NCI-H2196 treated with DMSO at 0.1 percent for 48 hours (cell line): ENCODE data around the gene COX17.
"Not testable (repeated sequence)": the region's sequence is repeated elsewhere in the genome, so short reads cannot be mapped to it uniquely, and the experiment has no call there.

Experiments used
- DNase-seq: peaks from one replicate; lab custom pipeline; 2025; ENCODE audit not compliant: unreplicated experiment; lab: John Stamatoyannopoulos, UW

The COX17 gene, protein sequence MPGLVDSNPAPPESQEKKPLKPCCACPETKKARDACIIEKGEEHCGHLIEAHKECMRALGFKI

DNA sequence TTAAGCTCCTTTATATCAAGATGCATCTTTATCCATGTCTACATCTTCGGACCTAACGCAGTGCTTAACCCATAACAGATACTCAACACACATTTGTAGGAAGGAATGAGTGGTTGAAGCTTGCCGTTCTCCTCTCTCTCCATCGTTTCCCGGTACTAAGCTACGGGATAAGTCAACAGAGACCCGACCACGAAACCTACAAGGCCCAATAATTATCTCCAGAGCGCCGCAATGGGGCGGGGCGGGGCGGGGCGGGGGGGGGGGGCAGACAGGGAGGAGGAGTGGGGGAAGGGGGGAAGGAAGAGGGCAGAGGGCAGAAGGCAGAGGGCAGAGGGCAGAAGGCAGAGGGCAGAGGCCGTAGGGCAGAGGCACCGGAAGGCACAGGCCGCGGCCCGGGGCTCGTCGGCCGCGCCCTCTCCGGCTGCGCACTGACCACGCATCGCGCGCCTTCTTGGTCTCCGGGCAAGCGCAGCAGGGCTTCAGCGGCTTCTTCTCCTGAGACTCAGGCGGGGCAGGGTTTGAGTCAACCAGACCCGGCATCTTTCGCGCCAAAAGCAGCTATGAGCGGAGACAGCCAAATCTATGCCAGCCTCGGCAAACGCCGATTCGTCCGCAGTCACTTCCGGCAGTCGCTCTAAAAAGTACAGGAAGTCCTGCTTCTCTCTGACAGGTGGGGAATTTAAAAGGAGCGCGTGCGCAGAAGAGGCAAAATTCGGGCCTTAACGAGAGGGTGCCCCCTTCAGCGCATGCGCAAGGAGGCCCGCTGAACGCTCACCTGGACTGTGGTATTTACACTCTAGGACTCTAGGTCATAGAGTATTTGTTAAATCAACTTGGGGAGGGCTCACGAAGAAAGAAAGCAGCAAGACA, at the start of gene COX17:
COX17 (minus strand) TSS at position 636 of the 870 bp plus-strand sequence; CDS start at position 540, 96 bp downstream.
- peak; percentile 100 for DNase-seq

DNA sequence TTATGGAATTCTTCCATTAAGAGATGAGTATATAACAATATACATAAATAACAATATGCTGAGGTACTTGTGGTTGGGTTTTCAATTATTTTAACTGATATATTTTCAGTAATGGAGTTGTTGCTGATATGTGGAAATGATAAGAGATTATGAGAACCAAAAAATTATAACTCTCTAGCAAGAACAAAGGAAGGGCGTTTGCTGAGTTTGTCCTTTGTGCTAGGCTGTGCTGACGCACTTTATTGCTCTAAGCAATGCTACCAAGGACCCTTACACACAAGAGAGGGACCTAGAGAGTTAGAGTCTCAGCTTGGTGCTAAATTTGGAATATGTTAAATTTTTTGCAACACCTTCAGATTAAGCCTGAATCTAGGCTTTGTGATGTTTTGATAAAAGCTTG, 49.7 kb upstream of the COX17 start:
- no peak for DNase-seq

DNA sequence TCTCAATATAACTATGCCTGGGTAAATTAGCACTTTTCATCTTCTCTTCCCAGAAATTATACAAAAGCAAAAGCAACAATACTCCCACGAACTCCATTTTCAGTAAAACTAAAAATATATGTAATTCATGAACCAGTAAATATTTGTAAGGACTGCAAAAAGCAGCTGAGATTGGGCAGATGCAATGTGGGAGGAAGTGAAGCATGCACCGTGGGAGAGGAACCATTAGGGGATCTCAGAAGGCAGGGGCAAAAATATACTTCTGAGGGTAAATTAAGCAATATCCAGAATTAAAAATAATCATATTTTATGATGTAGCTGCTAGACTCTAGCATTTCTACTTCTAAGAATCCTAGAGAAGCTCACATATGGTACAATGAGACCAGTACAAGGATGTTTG, 45.8 kb upstream of the COX17 start:
- no peak for DNase-seq

DNA sequence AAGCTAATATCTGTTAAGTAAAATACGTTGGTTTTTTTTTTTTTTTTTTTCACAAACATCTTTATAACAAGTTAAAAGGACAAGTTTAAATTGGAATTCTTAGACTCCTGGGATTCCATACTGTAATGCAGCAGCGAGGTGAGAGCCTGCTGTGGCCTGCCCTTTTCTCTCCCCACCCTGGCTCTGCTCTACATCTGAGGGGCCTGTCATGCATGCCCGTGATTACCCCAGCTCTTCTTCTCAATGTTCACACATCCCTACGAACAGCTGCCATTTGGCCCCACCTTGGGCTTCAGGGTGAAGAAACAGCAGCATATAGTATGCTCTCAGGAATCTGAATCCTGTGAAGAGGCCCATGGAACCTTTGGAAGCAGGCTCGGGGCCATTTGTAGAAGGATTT, 40.3 kb upstream of the COX17 start:
- no peak for DNase-seq

DNA sequence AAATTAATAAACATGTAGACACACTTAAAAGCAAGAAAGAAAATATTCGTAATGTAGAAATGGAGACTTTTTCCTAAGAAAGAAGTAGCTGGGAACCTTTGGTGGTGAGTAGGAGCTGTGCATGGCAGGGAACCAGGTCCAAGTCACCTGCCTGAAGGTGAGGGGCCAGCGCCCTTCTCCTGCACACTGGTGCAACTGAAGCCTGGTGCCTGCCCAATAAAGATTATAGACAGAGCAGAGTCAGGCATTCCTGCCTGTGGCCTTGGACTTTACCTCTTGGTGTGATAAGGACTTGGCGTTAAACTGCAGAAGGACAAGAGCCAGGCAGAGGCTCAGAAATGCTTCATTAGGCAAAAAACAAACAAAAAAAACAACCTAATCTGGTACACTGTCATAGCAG, 39.8 kb upstream of the COX17 start:
- DNase-seq: no peak

DNA sequence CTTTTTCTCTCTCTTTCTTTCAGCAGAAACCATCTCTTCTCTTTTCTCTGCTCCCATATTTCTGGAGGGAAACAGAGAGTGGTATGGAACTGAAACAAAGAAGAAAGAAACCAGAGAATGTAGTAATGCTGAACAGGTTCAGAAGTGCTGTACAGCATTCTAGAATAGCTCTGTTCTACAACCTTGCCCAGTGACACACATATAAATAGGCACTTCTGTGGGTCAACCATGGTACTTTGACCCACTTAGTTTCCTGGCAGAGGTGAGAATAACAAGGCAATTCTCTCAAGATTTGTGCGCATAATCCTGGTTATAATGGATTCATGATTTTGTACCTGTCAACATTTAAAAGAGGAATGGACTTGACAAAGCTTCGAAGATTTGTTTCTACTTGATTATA, 37.9 kb upstream of the COX17 start:
- DNase-seq: no peak

DNA sequence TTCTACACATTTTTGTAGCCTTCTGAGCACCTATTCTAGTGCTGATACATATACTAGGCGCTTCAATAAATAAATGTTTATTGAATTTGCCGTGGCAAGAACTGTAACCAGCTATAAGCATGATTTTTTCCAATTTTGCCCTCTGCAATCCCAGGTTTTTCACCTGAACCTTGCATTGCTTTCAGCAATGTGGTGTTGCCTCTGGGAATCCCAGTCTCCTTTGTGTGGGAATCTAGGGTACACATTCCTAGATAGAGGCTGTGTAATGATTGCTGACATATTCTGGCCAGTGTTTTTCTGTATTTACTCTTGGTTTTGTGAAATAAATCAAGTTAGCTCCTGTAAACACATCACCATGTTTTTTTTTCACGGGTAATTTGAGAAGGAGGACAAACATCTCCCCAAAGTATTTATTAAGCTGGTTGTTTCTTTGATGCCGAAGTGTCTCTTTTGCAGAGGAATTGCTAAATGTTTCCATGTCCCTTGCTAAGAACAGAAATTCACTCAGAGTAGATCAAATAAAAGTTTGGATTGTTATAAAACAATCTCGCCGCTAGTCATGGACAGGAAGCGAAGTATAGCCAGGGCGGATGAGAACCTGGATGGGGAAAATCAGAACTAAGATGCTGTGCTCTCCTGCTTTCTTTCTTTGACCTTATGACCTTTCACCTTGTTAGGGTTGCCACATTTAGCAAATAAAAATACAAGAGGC, 26.8 kb upstream of the COX17 start:
- no peak for DNase-seq

DNA sequence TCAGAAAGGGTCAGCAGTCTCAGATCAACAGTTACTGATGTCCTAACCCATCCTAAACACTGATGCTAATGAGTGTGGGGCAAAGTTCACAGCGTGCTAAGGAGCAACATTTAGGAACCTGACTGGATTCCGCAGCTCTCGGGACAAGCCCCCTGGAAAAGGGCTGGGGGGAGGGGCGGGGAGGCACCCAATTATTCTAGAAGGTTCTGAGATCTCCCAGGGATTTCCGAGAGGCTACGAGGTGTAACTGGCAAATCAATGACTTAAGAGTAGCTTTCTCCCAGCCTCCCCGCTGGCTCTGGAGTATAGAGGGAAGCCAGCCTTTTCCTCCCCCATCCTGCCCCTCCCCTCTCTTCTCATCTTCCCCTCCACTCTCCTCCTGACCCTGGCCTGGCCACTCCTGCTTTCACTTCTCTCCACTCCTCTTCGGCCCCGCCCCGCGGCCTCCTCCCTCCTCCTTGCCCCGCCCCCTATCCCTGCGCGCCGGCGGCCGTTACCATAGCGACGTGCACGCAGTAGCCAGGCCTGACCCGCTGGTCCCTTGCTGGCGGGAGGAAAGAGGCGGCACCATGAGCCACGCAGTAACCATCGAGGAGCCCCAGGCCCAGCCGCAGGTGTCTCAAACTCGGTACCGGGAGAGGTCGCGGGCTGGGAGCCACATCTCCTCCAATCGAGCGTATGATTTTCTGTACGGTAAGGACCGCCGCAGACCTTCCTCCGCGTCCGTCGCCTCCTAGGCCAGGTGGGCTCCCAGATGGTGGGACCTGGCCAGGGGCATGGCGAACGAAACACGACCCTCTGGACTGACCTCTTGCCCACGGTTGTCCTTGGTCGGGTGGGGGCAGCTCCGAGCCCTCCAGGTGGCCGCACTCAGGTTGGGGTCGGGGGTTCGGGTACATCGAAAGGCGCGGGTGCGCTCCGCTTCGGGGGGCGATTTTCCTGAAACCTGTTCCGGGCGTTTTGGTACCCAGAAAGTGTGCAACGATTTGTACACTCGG, 25.6 kb upstream of the COX17 start, which contains the start of gene CFAP91:
CFAP91 (plus strand) TSS at position 493 of the 998 bp plus-strand sequence; CDS start at position 570, 77 bp downstream.
- DNase-seq: peak; percentile 99

DNA sequence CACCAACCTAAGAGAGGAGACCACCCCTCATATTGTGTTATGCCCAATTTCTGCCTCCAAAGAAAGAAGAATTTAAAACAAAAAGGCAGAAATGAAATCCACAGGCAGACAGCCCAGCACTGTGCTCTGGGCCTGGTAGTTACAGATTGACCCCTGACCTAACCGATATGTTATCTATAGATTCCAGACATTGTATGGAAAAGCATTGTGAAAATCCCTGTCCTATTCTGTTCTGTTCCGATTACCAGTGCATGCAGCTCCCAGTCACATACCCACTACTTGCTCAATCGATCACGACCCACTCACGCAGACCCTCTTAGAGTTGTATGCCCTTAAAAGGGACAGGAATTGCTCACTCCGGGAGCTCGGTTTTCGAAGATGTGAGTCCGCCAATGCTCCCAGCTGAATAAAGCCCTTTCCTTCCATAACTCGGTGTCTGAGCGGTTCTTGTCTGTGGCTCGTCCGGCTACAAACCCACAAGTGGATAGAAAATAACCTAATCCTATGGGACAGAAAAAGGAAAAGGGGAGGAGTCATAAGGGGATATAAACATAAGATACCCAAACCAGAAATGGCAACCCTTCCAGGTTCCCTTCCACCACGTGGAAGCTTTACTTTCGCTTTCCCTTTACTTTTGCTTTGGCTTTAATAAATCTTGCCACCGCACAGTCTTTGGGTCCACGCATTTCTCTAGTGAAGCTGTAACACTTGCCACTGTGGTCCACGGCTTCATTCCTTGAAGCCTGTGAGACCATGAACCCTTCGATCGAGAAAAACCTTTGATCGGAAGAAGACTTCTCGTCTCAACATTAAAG, 23.9 kb upstream of the COX17 start:
- no peak for DNase-seq

DNA sequence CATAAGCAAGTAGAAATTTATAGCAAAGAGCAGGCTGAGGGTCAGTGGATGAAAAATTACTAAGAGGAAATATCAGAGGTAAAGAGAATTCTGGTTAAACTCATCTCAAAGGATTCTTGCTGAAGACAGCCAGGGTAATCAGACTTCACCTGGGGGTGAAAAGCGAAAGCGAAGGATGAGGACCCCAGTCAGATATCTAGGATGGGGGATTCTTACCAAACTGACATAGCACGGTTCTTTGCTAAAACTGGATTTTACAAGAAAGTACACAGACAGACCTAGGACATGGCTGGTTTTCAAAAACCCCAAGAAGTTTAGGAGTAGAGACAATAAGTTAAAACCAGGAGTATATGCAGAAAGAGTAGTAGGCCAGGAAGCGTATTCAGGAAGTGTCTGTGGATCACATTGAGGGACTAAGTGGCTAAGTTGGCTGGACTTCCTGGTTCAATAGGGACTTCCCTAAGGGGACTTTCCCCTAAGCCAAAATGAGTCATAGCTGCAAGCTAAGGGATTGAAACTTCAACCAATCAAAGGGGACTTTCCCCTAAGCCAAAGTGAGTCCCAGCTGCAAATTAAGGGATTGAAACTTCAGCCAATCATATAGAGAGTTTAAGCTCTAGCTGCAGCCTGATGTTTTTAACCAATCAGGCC, 23.2 kb upstream of the COX17 start:
- peak; percentile 24 for DNase-seq

DNA sequence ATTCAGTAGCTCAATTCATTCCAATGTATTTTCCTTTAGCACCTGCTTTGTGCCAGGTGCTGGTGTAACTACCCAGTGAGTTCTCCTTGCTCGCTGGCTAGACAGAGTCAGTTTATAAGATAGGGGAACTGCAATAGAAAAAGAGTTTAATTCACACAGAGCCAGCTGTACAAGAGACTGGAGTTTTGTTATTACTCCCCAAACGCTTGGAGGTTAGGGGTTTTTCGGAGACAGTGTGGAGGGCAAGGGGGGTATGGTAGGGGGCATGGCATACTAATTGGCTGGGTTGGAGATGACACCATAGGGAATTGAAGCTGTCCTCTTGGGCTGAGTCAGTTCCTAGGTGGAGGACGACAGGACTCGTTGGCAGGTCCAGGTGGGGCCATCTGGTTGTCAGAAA, 20.2 kb upstream of the COX17 start:
- DNase-seq: no peak

DNA sequence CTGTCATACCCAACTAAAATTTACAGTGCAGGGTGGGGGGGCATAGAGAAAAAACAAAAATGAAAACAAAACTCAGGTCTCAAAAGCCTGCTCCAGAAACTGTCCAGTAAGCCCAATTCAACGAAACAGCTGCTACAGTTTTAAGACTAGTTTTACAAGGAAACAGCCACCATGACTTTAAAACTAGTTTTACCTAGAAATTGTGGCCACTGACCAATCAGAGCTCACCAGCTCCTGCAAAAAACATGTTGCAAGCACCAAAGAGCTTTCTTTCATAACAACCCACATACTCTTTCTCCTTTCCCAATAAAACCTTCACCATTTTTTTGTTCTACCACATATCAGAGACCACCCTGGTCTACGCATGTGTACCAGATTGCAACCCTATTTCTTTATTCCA, 18.3 kb upstream of the COX17 start:
- DNase-seq: no peak

DNA sequence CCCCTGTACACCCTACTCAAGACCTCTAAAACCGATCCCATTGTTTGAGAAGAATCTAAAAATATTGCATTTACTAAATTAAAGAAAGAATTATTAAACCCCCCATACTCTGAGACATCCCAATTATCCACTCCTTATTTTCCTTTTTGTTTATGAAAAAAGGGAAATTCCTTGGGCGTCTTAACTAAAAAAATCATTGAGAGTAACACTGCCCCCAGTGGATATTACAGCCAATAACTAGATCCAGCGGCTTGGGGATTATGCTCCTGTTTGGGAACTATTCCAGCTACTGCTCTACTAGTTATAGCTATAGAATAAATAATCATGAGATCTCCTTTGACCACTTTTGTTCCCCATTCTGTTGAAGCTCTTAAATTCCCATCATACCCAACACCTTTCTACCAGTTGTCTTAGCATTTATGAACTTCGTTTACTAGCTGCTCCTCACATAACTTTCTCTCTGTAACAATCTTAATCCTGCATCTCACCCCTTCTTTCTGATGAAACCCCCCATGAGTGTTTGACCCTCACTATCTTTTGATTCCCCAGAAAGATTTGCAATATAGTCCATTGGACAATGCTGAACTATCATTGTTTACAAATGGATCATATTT, 12.9 kb upstream of the COX17 start:
- no peak for DNase-seq

DNA sequence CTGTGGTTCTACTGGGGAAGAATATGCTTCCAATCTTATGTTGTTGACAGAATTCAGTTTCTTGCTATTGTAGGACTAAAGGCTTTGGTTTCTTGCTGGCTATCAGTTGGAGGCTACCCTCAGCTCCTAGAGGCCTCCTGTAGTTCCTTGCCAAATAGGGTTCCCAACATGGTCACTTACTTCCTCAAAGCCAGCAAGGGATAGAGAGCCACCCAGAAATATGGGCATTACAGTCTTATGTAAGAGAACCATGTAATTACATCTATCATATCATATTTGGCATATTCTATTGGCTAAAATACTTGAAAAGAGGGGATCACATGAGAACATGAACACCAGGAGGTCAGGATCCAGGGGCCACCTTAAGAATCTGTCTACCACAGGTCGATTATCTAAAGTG, 6.2 kb upstream of the COX17 start:
- DNase-seq: no peak

DNA sequence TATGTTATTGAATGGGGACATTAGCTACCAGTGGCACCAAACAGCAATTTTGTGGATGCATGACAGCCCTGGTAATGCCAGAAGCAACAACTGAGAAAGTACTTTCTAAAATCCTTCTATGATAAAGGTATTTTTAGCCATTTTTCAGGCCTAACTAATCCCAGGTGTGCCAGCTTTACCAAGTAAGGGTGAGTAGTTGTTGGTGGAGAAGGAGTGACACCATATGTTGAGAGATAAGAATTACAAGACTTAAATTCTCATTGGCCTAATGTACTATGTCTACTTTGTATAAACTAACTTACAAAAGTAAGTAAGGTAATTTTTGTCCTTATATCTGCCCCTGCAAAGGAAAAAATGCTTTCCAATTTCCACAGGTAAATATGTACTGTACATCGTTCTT, 4.1 kb upstream of the COX17 start:
- DNase-seq: no peak

DNA sequence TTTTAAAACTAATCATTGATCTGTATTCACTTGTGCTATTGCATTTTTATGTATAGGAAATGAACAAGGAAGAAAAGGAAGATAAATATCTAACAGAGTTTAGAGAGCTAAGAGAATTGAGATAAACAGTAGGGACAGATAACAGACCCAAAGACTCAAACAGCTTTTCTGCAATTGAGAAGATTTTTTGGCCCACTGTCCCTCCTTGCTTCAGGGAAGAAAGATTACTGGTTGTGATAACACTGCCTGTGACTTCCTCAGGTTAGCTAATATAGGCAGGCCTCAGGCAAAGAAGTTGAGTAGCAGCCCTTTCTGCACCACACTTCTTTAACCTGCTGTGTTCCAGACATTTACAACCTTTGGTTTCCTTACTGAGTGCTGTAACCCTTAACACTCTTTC, 2.7 kb upstream of the COX17 start:
- no peak for DNase-seq

DNA sequence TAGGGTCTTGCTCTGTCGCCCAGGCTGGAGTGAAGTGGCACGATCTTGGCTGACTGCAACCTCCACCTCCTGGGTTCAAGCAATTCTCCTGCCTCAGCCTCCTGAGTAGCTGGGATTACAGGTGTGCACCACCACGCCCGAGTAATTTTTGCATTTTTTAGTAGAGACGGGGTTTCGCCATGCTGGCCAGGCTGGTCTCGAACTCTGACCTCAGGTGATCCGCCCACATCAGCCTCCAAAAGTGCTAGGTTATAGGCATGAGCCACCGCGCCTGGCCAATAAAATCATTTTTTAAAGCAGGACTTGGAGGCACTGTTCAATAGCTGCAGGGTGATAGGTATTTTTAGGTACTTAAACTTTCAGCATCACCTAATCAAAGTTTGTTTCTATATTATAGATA, 1.0 kb upstream of the COX17 start:
- DNase-seq: not testable (repeated sequence)

DNA sequence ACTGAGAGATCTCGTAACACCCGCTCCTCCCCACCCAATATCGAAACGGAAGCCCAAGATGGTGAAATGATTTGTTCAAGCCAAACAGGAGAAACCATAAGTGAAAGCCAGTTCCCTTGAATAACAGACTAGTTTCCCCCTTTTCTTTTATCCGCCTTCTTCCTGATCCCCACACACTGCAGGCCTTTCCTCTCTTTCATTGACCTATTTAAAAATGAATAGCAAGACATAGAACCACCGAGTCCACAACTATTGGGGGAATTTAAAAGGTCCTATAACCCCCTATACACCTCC, 382 bp upstream of the COX17 start:
- no peak for DNase-seq

DNA sequence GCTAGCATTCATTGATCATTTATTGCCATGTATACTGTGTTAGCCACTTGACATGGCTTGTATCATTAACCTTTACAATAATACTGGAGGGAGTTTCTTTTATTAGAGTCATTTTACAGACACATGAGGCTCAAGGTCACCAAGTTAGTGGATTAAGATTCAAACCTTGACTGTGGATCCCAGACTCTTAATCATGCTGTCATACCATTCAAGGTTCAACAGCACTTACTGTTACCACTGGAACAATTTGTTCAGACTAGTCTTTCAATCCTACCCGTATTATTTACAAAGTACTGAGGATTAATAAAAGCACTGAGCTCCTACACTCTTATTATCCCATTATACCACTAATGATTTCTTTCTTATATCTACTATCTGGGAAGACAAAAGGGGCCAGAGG, 1.2 kb downstream of the COX17 start:
- DNase-seq: no peak
